Epithelial cell of proximal tubule (primary cell): ENCODE measurements around the gene METTL13. TPM values are rescaled to one million over a fixed set of nuclear protein-coding genes. Genes with fewer than 3 reads are reported as not detected.

ENCODE experiments used
- DNase-seq: peaks from one replicate; pipeline ENCODE4 v3.0.0-alpha.2; 2011; ENCODE audit warnings: low read depth
- H3K4me3 ChIP-seq: 2 replicates; pipeline ENCODE4 v1.5.1; 2011; ENCODE audit warnings: low read depth, mild to moderate bottlenecking, low read length
- CTCF ChIP-seq: conservative IDR thresholded peaks from 2 replicates; pipeline ENCODE4 v1.5.1; 2012; ENCODE audit warnings: low read depth, mild to moderate bottlenecking, low read length
- total RNA-seq: library from RNA; depleted of rRNA; stranded (reverse); fragments of >200 nt; gene quantifications from 2 replicates; pipeline ENCODE4 v1.2.3, GENCODE V29; 2015

METTL13 gene
- total RNA-seq, 1 donor from 2014 or later: 20.7 TPM

GRCh38 chr1:171753182-171753581 lies 28.3 kb upstream of the METTL13 start:
- TF ChIP-seq CTCF: no peak
- DNase-seq: no peak
- no peak overlapping the region for H3K4me3 ChIP-seq

GRCh38 chr1:171753685-171754352 lies 27.6 kb upstream of the METTL13 start:
- TF ChIP-seq CTCF: no peak
- no peak for DNase-seq
- H3K4me3 ChIP-seq: no peak overlapping the region

DNA sequence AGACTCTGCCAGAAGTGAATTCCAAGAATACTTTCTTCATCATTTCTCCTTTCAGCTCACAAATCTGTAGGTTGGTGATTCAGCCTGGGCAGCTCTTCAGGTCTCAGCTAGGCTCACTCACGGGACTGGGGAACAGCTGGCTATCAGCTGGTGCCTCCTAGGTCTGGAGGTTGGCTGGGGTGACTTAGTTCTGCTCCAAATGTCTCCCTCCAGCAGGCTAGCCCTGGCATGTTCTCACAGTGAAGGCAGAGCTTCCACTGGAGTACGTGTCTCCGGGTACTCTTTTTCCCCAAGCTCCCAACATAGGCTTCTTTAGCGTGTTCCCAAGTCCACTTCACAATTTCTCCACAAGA lies 27.1 kb upstream of the METTL13 start:
- no peak for DNase-seq
- no peak for TF ChIP-seq CTCF
- H3K4me3 ChIP-seq: no peak overlapping the region

- TF ChIP-seq CTCF: no peak
- DNase-seq: no peak
- no peak overlapping the region for H3K4me3 ChIP-seq
Observed at GRCh38 chr1:171754971-171755370, 26.5 kb upstream of the METTL13 start.

- TF ChIP-seq CTCF: no peak
- no peak for DNase-seq
- no peak overlapping the region for H3K4me3 ChIP-seq
Observed at GRCh38 chr1:171756856-171757255, 24.6 kb upstream of the METTL13 start.

DNA sequence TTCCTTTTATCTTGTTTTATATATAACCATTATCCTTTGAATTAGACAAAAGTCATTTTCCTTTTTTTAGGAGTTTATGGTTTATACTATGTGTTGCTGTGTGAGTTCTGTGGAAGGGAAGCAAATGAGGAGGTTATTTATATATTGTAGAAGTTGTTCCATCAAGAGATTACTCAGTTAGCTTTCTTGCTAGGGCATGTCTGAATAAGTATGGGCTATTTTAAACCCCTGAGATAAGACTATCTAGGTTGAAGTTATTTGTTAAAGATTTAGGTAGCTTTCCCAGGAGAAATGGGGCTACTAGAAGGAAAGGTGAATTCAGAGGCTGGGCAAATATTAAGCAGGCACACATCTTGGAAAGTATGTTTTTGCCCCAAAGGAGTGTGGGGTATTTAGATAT lies 23.4 kb upstream of the METTL13 start:
- no peak overlapping the region for H3K4me3 ChIP-seq
- no peak for TF ChIP-seq CTCF
- no peak for DNase-seq

DNA sequence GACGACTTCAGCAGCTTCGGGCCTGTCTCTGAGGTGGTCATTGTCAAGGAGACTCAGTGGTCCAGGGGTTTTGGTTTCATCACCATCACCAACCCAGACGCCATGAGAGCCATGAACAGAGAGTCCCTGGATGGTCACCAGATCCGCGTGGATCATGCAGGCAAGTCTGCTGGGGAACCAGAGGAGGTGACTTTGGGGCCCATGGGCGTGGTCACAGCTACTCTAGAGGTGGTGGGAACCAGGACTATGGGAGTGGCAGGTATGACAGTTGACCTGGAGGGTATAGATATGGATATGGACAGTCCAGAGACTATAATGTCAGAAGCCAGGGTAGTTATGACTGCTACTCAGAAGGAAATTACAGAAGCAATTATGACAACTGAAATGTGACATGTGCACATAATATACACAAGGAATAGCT lies 19.3 kb upstream of the METTL13 start:
- H3K4me3 ChIP-seq: no peak overlapping the region
- TF ChIP-seq CTCF: no peak
- no peak for DNase-seq
